BLaER1 (cell line): ENCODE results near the gene DAZL.
"Not testable (repeated sequence)": the region's sequence is repeated elsewhere in the genome, so short reads cannot be mapped to it uniquely, and the experiment has no call there.

Experiments used
- H3K27ac ChIP-seq: shearing (Covaris generic); formaldehyde crosslinking; 2 replicates; pipeline ENCODE4 v1.8.1; 2022
- H3K27me3 ChIP-seq: shearing (Covaris generic); formaldehyde crosslinking; 2 replicates; pipeline ENCODE4 v1.8.1; 2022
- H3K36me3 ChIP-seq: shearing (Covaris generic); formaldehyde crosslinking; 2 replicates; pipeline ENCODE4 v1.8.1; 2022
- H3K4me1 ChIP-seq: shearing (Covaris generic); formaldehyde crosslinking; 2 replicates; pipeline ENCODE4 v1.8.1; 2022
- H3K4me2 ChIP-seq: shearing (Covaris generic); formaldehyde crosslinking; 2 replicates; pipeline ENCODE4 v1.8.1; 2022
- H3K4me3 ChIP-seq: shearing (Covaris generic); formaldehyde crosslinking; 2 replicates; pipeline ENCODE4 v1.8.1; 2022
- H3K9ac ChIP-seq: shearing (Covaris generic); formaldehyde crosslinking; 2 replicates; pipeline ENCODE4 v1.8.1; 2022
- H3K9me3 ChIP-seq: shearing (Covaris generic); formaldehyde crosslinking; 2 replicates; pipeline ENCODE4 v1.8.1; 2022
- H4K20me1 ChIP-seq: shearing (Covaris generic); formaldehyde crosslinking; 2 replicates; pipeline ENCODE4 v1.8.1; 2022
- Cebpa-rat ChIP-seq: shearing (Covaris generic); IDR thresholded peaks from 2 replicates; pipeline ENCODE4 v1.8.1; 2022

The DAZL gene, protein sequence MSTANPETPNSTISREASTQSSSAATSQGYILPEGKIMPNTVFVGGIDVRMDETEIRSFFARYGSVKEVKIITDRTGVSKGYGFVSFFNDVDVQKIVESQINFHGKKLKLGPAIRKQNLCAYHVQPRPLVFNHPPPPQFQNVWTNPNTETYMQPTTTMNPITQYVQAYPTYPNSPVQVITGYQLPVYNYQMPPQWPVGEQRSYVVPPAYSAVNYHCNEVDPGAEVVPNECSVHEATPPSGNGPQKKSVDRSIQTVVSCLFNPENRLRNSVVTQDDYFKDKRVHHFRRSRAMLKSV

DNA sequence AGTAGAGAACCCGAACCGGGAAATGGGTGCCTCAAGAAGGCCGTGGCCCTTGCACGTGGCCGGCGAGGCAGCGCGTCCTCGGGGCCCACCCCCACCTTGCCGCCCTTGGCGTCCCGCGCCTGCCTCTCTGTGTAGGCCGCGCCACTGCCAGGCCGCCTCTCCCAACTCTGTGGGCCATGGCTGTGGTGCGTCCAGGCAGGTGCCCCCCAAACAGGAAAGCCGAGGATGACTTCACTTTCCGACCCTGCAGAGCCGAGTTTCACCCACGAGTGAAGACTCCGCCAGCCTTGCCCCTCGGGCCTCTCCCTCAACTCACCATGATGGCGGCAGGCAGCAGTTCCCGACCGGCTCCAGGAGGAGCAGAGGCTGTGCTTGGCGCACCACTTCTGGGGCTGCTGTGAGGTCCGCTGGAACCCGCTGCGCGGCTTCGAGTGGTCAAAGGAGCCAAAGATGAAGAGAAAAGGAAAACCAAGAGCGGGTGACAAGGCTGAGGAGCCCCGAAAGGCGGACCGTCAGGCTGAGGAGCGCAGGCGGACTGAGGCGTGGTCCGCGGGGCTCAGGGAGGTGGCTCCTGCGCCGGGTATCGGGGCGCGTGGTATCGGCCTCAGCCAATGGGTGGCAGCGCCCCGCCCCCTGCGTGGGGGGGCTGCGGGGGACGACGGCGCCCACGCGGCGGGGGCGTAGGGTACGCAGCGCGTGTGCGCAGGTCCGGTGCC lies at the start of gene DAZL:
TSS of gene DAZL (minus strand) at position 537 of the 716 bp plus-strand sequence. CDS start at position 319, 218 bp downstream.
- Histone ChIP-seq H3K4me2 (no peak within 1 kb of the TSS), H3K9me3 (peaks cover 9% of the 10 kb centered on the region), H3K4me1 (no peaks in the 10 kb centered on the region), H3K36me3 (no peaks in the 10 kb centered on the region), H3K4me3 (no peak within 1 kb of the TSS), H3K27ac (no peak within 1 kb of the TSS), H3K9ac (no peak within 1 kb of the TSS), H4K20me1 (no peaks in the 10 kb centered on the region), H3K27me3 (no peaks in the 10 kb centered on the region)
- TF ChIP-seq Cebpa-rat, result no peak

DNA sequence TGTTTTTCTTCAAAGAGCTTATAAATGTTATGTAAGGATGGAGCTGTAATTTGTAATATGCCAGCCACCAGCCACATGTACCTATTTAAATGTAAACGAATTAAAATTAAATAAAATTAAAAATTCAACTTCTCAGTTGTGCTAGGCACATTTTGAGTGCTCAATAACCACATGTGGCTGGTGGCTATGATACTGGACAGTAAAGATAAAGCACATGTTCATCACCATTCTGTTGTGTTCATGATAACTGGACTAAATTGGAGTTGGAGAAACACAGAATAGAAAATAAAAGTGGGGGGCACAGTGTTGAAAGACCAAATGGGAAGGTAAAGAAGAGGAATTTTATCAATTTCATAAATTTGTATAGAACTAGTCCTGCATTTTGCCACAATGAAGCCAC lies 49.8 kb upstream of the DAZL start:
- Histone ChIP-seq H3K4me3 (no peak overlapping the region), H3K27me3 (no peaks in the 10 kb centered on the region), H3K4me1 (no peaks in the 10 kb centered on the region), H3K4me2 (no peak overlapping the region), H3K9me3 (no peaks in the 10 kb centered on the region), H3K36me3 (no peaks in the 10 kb centered on the region), H3K9ac (no peak overlapping the region), H3K27ac (no peak overlapping the region), H4K20me1 (no peaks in the 10 kb centered on the region)
- TF ChIP-seq Cebpa-rat, result no peak

DNA sequence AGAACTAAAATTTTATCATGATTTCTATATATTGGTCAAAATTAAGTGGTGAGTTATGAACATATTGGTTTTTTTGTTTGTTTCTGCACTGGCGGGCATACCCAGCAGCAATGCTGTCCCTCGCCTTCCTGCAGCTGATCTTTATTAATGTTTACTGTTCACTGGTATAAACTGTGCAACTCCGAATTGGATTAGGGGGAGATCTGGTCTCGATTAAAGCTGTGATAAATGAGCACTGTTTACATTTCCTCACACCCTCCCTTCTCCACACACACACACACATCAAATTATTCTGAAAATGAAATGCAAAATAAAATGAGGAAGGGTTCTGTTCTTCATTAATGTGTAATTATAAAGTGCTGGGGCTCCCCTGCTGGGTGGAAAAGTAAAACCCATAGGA lies 48.5 kb upstream of the DAZL start:
- Histone ChIP-seq H4K20me1 (no peaks in the 10 kb centered on the region), H3K27ac (no peak overlapping the region), H3K4me1 (no peaks in the 10 kb centered on the region), H3K4me2 (no peak overlapping the region), H3K27me3 (no peaks in the 10 kb centered on the region), H3K9me3 (no peaks in the 10 kb centered on the region), H3K36me3 (no peaks in the 10 kb centered on the region), H3K9ac (no peak overlapping the region), H3K4me3 (no peak overlapping the region)
- no peak for TF ChIP-seq Cebpa-rat

DNA sequence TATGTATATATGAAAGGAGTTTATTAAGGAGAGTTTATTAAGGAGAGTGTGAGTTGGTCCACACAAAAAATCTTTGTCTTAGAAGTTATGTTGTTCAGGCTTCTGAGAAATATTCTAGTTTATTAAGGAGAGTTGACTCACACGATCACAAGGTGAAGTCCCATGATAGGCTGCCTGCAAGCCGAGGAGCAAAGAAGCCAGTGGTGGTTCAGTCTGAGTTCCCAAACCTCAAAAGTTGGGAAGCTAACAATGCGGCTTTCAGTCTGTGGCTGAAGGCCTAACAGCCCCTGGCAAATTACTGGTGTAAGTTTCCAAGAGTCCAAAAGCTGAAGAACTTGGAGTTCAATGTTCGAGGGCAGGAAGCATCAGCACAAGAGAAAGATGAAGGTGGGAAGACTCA lies 42.4 kb upstream of the DAZL start:
- TF ChIP-seq Cebpa-rat, result no peak
- Histone ChIP-seq H3K9ac (no peak overlapping the region), H3K4me1 (no peaks in the 10 kb centered on the region), H3K4me2 (no peak overlapping the region), H3K36me3 (no peaks in the 10 kb centered on the region), H3K27ac (no peak overlapping the region), H4K20me1 (no peaks in the 10 kb centered on the region), H3K4me3 (no peak overlapping the region), H3K27me3 (no peaks in the 10 kb centered on the region), H3K9me3 (no peaks in the 10 kb centered on the region)

DNA sequence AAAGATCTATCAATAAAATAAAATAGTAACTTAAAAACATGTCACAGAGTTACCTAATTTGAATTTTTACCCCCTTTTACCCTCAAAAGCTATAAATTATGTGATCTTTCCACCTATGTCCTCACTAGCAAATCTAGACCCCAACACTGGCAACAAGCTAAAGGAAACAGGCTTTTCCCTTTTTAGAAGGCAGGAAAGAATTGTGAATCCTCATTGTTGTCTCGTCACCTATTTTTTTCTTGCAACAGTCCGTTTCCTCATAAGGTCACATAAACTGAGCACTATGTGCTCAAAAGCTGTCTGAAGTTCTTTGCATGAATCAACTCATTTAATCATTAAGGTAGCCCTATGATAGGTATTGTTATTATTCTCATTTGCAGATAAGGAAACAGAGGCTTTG lies 34.6 kb upstream of the DAZL start:
- no peak overlapping the region for H3K4me3 ChIP-seq
- H4K20me1 ChIP-seq, result no peaks in the 10 kb centered on the region
- H3K9ac ChIP-seq, result no peak overlapping the region
- H3K4me2 ChIP-seq, result no peak overlapping the region
- H3K9me3 ChIP-seq, result no peaks in the 10 kb centered on the region
- H3K36me3 ChIP-seq, result no peaks in the 10 kb centered on the region
- no peak for TF ChIP-seq Cebpa-rat
- H3K27me3 ChIP-seq, result no peaks in the 10 kb centered on the region
- H3K4me1 ChIP-seq, result no peaks in the 10 kb centered on the region
- no peak overlapping the region for H3K27ac ChIP-seq

DNA sequence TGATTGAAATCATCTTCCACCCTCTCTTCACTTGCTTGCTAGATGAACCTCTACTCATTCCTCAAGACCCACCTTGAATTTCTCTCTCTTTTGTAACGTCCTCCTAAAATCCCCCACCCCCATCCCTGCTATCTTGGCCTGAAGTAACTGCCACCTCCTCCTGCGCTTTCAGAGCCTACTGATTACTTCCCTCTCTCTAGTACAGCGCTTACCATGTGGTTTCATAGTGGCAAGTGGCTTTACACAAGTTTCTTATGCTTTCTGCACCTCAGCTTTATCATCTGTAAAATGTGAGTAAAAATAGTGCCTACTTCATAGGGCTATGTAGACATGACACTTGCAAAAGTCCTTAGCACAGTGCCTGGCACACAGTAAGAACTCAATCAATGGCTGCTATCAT lies 28.7 kb upstream of the DAZL start:
- Histone ChIP-seq H4K20me1 (no peaks in the 10 kb centered on the region), H3K27ac (no peak overlapping the region), H3K4me1 (no peaks in the 10 kb centered on the region), H3K9me3 (no peaks in the 10 kb centered on the region), H3K4me2 (no peak overlapping the region), H3K27me3 (no peaks in the 10 kb centered on the region), H3K4me3 (no peak overlapping the region), H3K36me3 (no peaks in the 10 kb centered on the region), H3K9ac (no peak overlapping the region)
- no peak for TF ChIP-seq Cebpa-rat

DNA sequence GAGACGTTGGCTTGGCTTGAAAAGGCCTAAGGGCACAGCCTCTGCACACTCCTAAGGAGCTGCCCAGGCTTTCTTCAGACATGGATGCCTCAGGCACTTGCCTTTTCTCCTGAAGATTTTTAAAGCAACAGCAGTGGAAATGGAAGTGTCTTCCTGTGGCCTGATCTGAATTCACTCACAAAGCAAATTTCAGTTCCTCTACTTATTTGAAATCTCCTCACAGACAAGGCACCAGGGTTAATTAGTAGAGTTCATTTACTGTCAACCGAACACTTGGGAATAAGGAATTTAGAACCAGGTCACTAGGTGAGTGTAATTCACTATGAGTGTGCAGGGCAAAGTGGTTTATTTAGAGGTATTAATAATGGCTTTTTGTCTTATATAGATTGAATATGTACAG lies 27.2 kb upstream of the DAZL start:
- Histone ChIP-seq H3K9me3 (no peaks in the 10 kb centered on the region), H3K27me3 (no peaks in the 10 kb centered on the region), H3K9ac (no peak overlapping the region), H3K36me3 (no peaks in the 10 kb centered on the region), H3K27ac (no peak overlapping the region), H3K4me3 (no peak overlapping the region), H3K4me1 (no peaks in the 10 kb centered on the region), H4K20me1 (no peaks in the 10 kb centered on the region), H3K4me2 (no peak overlapping the region)
- no peak for TF ChIP-seq Cebpa-rat

DNA sequence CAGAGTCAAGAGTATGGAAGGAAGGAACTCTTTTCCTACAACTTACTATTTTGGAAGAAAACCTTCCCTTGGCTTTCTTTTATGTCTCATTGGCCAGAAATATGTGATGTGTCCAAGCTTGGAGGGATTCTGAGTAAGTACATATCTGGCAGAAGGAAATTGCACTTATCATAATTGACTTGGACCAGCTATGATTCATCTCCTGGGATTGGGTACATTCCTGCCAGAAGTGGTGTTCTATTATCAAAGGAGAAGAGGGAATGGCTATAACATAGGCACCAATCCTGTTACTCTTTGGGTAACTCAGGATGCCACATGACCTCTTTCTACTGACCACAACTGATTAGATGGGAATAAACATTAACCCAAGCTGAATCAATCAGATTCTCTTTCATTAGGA lies 13.5 kb upstream of the DAZL start:
- Histone ChIP-seq H3K4me1 (no peaks in the 10 kb centered on the region), H3K36me3 (no peaks in the 10 kb centered on the region), H3K4me2 (no peak overlapping the region), H3K27me3 (no peaks in the 10 kb centered on the region), H3K9ac (no peak overlapping the region), H3K9me3 (peaks cover 15% of the 10 kb centered on the region), H3K4me3 (no peak overlapping the region), H4K20me1 (no peaks in the 10 kb centered on the region), H3K27ac (no peak overlapping the region)
- TF ChIP-seq Cebpa-rat, result no peak

DNA sequence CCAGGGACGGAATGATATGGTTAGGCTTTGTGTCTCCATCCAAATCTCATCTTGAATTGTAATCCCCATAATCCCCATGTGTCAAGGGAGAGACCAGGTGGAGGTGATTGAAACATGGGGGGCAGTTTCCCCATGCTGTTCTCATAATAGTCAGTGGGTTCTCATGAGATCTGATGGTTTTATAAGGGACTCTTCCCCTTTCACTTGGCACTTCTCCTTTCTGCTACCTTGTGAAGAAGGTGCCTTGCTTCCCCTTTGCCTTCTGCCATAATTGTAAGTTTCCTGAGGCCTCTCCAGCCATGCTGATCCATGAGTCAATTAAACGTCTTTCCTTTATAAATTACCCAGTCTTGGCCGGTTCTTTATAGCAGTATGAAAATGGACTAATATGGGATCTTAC lies 11.9 kb upstream of the DAZL start:
- not testable (repeated sequence) for H3K4me3 ChIP-seq, H4K20me1 ChIP-seq, H3K27ac ChIP-seq, H3K9ac ChIP-seq, H3K27me3 ChIP-seq, H3K36me3 ChIP-seq, H3K4me2 ChIP-seq, H3K4me1 ChIP-seq
- H3K9me3 ChIP-seq, result peaks cover 15% of the 10 kb centered on the region

DNA sequence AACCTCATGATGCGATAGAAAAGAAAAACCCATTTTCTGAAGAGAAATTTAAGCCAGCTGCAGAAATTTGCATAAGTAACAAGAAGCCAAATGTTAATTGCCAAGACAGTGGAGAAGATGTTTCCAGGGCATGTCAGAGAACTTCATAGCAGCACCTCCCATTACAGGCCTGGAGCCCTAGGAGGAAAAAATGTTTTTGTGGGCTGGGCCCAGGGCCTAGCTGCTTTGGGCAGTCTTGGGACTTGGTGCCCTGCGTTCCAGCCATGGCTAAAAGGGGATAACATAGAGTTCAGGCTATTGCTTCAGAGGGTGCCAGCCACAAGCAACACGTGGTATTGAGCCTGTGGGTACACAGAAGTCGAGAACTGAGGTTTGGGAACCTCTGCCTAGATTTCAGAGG lies 10.9 kb upstream of the DAZL start:
- no peak for TF ChIP-seq Cebpa-rat
- Histone ChIP-seq H3K9ac (no peak overlapping the region), H3K4me3 (no peak overlapping the region)

More for the DNA sequence above, 10.9 kb upstream of the DAZL start:
- Histone ChIP-seq H3K27me3 (no peaks in the 10 kb centered on the region), H3K27ac (no peak overlapping the region), H4K20me1 (no peaks in the 10 kb centered on the region), H3K9me3 (peaks cover 15% of the 10 kb centered on the region), H3K4me2 (no peak overlapping the region), H3K4me1 (no peaks in the 10 kb centered on the region), H3K36me3 (no peaks in the 10 kb centered on the region)
